GM12892 (cell line): Measurements from ENCODE around the gene TUT1.

Source experiments
- DNase-seq: peaks from one replicate; pipeline ENCODE4 v3.0.0; 2011; ENCODE audit not compliant: insufficient read length
- FAIRE-seq: peaks from 2 replicates; lab custom pipeline; 2011; peaks lifted over from hg19 to GRCh38; lab: Jason Lieb, UNC
- POLR2A ChIP-seq: IDR thresholded peaks from 2 replicates; pipeline ENCODE4 v1.6.1; 2011; ENCODE audit warnings: low read depth, low read length, control low read depth
- POLR2AphosphoS5 ChIP-seq: IDR thresholded peaks from 2 replicates; pipeline ENCODE4 v1.6.1; 2011; ENCODE audit warnings: low read depth, low read length, control low read depth
- TAF1 ChIP-seq: IDR thresholded peaks from 2 replicates; pipeline ENCODE4 v1.6.1; 2011; ENCODE audit warnings: low read depth, mild to moderate bottlenecking, control low read depth, low read length, borderline replicate concordance

TUT1 gene

DNA sequence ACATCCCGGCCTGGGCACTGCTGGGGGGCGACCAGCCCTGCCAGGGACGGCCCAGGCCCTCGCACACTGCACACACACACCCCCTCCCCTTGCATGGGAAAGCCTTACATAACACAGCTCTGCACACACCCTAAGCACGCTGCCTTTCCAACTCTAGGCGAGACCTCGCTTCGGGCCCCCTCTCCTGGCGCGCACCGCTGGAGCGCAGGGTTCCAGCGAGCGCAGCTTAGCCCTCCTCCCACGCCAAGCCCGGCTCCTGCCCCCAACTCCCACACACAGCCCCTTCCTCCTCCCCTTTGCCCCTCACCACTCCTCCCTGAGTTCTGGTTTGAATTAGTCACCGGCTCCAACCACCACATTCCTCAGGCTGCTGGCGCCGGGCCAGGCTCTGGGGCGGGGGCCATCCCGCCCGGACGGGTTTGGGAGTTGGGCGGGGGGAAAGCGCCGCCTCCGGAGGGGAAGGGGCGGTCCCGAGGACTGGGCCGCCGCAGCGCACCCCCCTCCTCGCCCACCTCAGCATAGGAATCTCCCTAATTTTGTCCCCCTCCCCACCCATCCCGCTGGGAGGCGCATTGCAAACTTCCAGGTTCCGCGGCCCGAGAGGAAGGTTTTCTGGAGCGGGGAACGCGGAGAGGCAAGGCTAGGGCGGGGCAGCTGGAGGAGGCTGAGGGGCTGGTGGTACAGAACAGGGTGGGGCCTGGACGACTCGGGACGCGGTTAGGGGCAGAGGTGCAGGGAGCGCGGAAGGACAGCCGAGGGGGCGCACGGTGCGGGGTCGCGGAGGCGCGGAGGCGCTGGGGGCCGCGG lies 45.7 kb downstream of the TUT1 start:
- FAIRE-seq (no peak), DNase-seq (no peak)
- TF ChIP-seq TAF1: no peak
- TF ChIP-seq POLR2AphosphoS5: no peak
- TF ChIP-seq POLR2A: no peak

DNA sequence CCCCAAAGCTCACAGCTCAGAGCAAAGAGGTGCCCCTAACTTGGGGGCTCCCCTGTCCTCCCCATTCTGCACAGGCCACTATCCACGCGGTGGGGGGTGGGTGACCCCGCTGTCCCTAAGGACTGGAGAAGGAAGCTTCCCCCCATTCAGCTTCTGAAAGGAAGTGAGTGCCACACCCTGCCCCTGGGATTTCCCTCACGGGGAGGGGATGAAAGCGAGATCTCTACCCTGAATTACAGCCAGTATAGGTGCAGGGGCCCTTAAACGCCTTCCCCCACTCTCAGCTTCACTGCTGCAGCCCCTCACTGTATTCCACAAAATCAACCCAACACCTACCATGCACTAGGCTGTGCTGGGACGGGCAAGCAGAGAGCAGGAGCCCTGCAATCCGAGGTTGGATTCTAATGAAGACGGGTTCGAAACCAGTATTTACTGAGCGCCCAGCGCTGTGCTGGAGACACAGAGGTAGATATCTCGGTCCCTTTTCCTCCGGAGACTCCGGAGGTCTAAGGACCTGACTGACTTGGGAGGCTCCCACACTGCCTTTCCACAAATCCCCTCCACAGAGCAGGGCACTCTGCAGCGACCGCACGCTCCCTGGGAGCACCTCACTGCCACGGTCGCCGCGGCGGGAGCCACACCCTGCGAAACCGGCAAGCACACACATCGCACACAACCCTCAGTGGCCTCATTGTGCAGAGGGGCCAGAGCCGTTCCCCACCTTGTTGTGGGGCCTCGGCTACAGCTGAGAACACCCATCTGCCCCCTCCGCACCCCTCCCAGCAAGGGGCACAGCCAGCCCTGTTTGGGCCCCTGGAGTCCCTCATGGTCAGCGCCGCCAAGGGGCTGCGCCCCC lies 46.5 kb downstream of the TUT1 start:
- FAIRE-seq (peak; percentile 74), DNase-seq (no peak)

DNA sequence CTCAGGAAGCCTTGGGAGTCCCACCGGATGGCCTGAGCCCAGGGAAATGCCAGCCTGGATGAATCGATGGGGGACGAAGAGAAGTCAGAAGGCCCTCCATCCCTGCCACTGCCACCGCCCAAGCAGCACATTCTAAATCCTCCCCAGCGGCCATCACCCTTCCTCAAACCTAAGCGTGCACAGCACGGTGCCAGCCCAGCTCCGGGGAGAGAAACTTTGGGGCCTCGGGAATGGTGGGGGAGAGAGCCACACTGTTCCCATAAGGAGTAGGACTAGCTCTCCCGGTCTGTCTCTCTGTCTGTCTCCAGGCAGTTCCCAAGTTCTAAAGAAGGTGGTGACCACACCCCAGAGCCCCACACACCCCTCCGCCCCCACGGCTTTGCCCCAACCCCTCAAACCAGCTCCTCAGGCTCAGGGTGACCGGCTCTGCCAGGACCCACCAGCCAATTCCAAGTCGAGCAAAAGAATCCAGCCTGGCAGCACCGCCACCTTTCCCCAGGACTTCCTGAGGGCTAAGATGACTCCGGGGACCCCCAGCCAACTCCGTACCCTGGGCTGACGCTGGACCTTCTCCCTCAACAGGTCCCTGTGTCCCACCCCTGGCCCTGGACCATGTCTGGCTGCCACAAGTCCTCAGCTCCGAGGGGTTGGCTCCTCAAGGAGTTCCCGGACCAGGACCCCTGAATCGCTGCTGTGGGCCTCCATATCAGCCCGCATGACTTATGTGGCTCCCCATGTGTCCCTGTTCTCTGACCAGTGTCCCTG lies 47.5 kb downstream of the TUT1 start:
- FAIRE-seq (no peak), DNase-seq (no peak)
- no peak for TF ChIP-seq POLR2AphosphoS5
- no peak for TF ChIP-seq POLR2A
- no peak for TF ChIP-seq TAF1

More for the DNA sequence above, 46.5 kb downstream of the TUT1 start:
- TF ChIP-seq POLR2AphosphoS5 (no peak), TAF1 (no peak), POLR2A (no peak)

DNA sequence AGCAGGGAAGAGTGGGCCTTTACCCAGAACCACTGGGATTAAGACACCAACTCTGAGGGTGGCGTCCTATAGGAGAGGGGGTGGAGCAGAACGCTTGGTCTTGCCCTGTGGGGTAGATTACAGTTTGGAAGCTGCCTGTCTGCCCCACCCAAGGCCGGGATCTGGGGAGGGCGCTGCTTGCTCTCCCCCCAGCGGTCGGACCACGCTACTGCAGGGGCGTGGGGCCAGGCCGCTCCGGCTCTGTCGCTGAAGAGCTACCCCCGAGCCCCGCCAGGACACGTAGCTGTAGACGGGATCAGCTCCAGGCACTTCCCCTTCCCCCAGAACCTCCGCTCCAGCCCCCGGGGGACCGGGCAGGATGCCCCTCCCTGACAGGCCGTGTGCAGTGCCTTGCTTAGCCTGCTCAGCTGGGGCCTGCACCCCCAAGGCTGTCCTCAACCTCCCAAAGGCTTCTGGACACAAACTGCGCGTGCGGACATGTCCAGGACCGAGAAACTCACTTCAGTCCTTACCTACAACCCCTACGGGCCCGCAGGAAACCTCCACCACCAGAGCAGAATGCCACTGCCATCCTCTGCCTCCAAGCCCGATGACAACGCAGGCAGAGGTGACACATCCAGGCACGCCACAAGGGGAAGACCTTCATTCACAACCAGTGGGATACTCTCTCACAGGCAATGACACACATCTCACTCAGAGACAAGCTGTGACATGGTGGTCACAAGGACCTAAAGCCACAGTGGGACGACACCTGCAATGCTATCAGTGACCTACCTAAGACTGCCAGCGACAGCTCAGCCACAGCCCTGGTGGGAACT lies 48.4 kb downstream of the TUT1 start:
- DNase-seq (peak; percentile 76), FAIRE-seq (peak; percentile 94)
- no peak for TF ChIP-seq TAF1
- no peak for TF ChIP-seq POLR2AphosphoS5
- TF ChIP-seq POLR2A: no peak

DNA sequence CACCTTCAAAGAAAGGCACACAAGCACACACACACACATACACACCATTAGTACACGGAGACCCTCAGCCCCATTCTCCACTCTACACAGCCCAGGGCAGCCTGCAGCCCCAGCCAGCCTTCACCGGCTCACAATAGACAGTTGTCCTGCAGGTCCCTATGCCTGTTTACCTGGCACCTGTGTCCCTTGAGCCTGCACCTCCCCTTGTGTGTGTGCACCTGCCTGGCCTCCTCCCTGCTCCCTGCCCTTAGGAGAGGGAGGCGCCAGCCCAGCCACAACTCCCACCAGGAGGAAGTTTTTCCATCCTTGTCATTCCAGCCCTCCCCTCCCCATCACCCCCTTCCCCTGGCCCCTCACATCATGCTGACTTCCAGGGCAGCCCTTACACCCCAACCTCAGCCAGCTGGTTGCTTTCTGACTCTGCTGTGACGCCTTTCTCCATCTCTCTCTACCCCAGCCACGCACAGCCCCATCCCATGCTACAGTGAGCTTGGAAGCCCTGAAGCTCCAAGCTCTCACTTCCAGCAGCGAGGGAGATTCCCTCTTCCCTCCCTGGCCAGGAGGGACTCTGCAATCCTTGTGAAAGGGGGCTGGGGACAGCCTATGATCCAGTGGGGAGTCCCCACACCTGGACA lies 49.1 kb downstream of the TUT1 start:
- FAIRE-seq (no peak), DNase-seq (no peak)
- no peak for TF ChIP-seq TAF1
- no peak for TF ChIP-seq POLR2AphosphoS5
- no peak for TF ChIP-seq POLR2A

DNA sequence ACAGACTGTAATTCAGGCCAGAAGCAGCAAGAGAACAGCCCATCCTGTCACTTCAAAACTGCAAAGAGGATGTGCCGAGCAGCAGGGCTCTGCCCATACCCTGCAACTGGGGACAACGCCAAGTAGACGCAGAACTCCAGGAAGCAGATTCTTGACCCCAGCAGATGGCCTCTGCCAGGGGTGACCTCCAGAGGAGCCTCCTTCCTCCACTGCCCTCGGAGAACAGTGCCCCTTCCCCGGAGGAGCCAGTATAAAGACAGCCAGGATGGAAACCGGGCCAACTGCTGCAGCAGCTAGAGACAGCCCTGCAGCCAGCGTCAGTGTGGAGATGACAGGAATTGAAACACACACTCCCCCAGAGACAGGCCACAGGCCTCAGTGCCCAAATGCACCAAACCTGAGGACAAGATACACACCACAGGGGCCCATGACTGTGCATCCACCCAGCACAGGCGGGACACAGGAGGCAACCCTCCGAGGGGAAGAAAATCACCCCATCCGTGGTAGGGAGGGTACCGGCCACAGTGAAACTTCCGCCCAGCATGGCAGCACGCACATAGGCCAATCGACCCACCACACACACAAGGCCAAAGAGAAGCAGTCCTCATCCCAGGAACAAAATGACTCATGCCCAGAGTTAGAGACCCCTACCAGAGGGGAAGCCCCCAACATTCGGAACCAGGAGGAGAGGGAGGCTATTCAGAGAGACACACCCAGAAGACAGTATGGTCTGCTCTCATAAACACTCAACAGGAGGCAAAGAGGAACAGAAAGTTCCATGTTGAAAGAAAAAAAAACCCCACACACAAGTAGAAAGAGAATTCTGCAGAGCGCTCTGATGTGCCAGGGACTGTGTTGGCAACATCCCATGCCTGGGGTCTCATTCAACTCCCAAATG lies 50.3 kb downstream of the TUT1 start:
- peak; percentile 93 for FAIRE-seq
- TF ChIP-seq TAF1: no peak
- TF ChIP-seq POLR2A: peak; percentile 51; the same call in 1 of the 2 replicates
- TF ChIP-seq POLR2AphosphoS5: no peak; the same call in 1 of the 2 replicates
- peak; percentile 52 for DNase-seq

DNA sequence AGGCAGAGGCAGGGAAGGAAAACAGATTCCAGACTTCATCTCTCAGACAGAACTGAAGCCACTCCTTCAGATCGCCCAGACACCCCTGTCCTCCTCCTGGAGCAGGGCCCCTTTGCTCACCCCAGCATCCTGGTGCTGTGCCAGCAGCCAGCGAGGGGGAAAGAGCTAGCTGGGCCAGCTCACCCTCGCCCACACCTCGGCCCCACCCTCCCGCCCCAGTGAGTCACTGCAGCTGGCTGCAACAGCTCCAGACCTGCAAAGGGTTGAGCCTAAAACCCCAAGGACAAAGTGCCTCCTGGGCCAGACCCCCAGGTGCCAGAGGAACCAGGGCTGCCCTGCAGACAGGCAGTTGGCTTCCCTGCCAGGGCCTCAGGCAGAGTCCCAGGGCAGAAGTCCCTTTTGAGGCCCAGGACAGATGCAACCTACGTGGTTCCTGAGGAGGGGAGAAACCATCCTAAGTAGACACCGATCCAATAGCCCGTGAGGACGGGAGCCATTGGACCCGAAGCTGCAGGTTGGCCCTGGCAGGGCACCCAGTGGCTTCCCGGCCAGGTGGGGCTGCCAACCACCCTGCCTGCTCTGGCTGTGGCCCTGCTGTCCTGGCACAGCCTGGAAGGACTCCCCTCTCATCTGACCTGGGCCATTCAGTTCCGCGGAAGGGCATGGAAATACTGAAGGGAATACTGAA lies 51.9 kb downstream of the TUT1 start:
- FAIRE-seq (no peak), DNase-seq (no peak)
- TF ChIP-seq POLR2A (no peak), TAF1 (no peak), POLR2AphosphoS5 (no peak)

DNA sequence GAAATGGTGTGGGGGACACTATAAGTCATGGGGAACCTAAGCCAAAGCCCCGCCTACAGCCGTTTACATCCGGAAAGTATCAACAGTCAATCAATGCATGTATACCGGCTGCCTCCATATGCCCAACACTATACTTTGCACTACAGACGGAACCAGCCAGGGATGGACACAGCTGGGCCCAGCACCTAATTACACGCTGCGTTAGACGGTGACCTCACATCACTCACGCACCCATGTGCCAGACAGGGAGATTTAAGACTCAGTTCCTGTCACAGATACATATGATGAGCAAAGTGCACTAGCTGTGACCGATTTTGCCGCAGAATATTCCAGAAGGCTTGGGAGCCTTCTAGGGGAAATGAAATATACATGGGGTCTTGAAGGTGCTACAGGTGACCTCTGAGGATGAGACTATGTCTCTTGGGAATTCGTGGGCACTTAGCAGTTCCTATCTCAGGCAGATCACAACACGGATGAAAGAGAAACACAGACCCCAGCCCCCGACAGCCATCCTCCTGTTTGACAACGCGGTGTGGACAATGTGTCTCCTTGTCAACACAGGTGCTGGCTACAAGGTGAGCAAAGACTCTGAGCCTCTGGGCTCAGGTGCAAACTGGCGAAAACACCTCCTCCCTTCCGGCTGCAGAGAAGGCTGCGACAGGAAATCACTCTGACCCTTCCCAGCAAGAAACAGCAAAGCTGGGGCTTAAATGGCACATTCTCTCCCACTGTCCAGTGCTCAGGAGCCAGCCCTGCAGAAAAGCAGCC lies 52.7 kb downstream of the TUT1 start:
- no peak for FAIRE-seq
- DNase-seq: no peak
- TF ChIP-seq POLR2AphosphoS5 (no peak), POLR2A (no peak), TAF1 (no peak)
